ENCODE data around the gene SREBF1. TPM values are rescaled to one million over a fixed set of nuclear protein-coding genes. Genes with fewer than 3 reads are reported as not detected.

SREBF1 gene
- total RNA-seq, 1 donor = 115 TPM

DNA sequence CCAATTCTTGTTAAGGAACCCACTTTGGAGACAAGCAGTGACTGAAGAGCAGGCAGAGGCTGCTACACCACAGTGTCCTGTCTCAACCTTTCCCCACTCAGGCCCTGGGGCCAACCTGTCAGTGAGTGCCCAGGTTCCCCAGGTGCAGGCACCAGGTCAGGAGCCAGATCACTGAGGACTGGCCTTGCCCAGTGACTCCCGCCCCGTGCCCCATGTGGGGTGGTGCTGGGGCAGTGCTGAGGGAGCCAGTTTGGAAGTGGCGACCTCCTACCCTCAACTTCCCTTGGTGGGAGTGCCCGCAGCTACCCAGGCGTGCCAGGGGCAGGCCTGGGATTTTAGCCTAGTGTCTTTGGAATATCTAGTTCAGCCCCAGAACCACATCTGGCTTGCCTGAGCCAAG, 29.3 kb downstream of the SREBF1 start:
- no peak for TF ChIP-seq CTCF (IDR thresholded peaks at IDR 0.05; ENCODE audit: extremely low read depth, low read depth, low read length)
- H3K36me3 ChIP-seq (ENCODE audit: insufficient read depth, low read length) = peaks cover 33% of the 10 kb centered on the region

DNA sequence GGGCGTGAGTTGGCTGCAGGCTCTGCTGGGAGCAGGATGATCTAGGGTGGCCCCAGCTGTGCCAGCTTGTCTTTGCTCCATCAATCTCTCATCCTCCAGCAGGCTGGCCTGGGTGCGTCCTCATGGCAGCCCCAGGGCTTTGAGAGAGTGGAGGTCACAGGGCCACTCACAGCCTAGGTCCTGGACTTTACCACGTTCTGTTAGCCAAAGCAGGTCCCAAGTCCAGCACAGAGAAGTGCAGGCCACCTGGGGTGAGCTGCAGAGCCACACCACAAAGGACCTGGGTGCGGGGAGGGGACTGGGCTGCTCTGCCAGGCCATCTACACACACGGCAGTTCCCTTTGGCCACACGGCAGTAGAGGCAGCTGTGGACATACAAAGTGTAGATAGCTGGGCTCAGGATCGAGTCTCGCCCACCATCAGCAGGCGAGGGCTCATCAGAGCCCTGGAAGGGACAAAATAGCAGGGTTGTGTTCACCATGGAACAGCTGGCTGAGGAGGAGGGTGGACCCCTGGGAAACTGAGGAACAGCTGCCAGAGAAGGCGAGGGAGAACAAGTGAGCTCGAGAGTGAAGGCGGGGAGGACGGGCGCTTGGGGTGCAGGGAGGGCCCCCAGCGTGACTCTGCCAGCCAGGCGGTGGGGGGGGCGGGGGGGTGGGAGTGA, 30.0 kb downstream of the SREBF1 start:
- Histone ChIP-seq H3K27ac (ENCODE audit: low read depth, low read length) (no peak overlapping the region), H4K20me1 (ENCODE audit: insufficient read depth, low read length) (peaks cover 10% of the 10 kb centered on the region), H3K36me3 (ENCODE audit: insufficient read depth, low read length) (peaks cover 27% of the 10 kb centered on the region), H2AFZ (ENCODE audit: low read length) (no peak overlapping the region), H3K79me2 (ENCODE audit: insufficient read depth, low read length) (no peaks in the 10 kb centered on the region), H3K4me3 (ENCODE audit: insufficient read depth, low read length) (no peak overlapping the region), H3K4me1 (ENCODE audit: insufficient read depth, low read length) (no peaks in the 10 kb centered on the region), H3K4me2 (ENCODE audit: insufficient read depth, low read length) (no peak overlapping the region), H3K27me3 (ENCODE audit: insufficient read depth, low read length) (no peaks in the 10 kb centered on the region), H3K9me3 (ENCODE audit: low read depth, low read length) (no peaks in the 10 kb centered on the region)
- DNase-seq (ENCODE audit: insufficient read length, low spot score, missing footprints) = no peak
- TF ChIP-seq CTCF (IDR thresholded peaks at IDR 0.05; ENCODE audit: extremely low read depth, low read depth, low read length) = no peak

More for the DNA sequence above, 29.3 kb downstream of the SREBF1 start:
- Histone ChIP-seq H4K20me1 (ENCODE audit: insufficient read depth, low read length) (peaks cover 14% of the 10 kb centered on the region), H3K9me3 (ENCODE audit: low read depth, low read length) (no peaks in the 10 kb centered on the region), H3K79me2 (ENCODE audit: insufficient read depth, low read length) (no peaks in the 10 kb centered on the region), H3K27me3 (ENCODE audit: insufficient read depth, low read length) (no peaks in the 10 kb centered on the region), H2AFZ (ENCODE audit: low read length) (no peak overlapping the region), H3K4me2 (ENCODE audit: insufficient read depth, low read length) (no peak overlapping the region), H3K4me1 (ENCODE audit: insufficient read depth, low read length) (no peaks in the 10 kb centered on the region), H3K27ac (ENCODE audit: low read depth, low read length) (no peak overlapping the region), H3K4me3 (ENCODE audit: insufficient read depth, low read length) (no peak overlapping the region)
- no peak for DNase-seq (ENCODE audit: insufficient read length, low spot score, missing footprints)

- Histone ChIP-seq H3K4me2 (ENCODE audit: insufficient read depth, low read length) (no peak overlapping the region), H3K4me3 (ENCODE audit: insufficient read depth, low read length) (no peak overlapping the region), H3K36me3 (ENCODE audit: insufficient read depth, low read length) (peaks cover 25% of the 10 kb centered on the region), H3K79me2 (ENCODE audit: insufficient read depth, low read length) (no peaks in the 10 kb centered on the region), H3K27ac (ENCODE audit: low read depth, low read length) (no peak overlapping the region), H3K27me3 (ENCODE audit: insufficient read depth, low read length) (no peaks in the 10 kb centered on the region), H4K20me1 (ENCODE audit: insufficient read depth, low read length) (peaks cover 10% of the 10 kb centered on the region), H3K9me3 (ENCODE audit: low read depth, low read length) (no peaks in the 10 kb centered on the region), H2AFZ (ENCODE audit: low read length) (no peak overlapping the region), H3K4me1 (ENCODE audit: insufficient read depth, low read length) (no peaks in the 10 kb centered on the region)
- DNase-seq (ENCODE audit: insufficient read length, low spot score, missing footprints) = peak; percentile 88
- TF ChIP-seq CTCF (IDR thresholded peaks at IDR 0.05; ENCODE audit: extremely low read depth, low read depth, low read length) = no peak
Observed at GRCh38 chr17:17806035-17806434, 30.8 kb downstream of the SREBF1 start.

GRCh38 chr17:17805575-17805974, 31.2 kb downstream of the SREBF1 start:
- Histone ChIP-seq H3K27me3 (ENCODE audit: insufficient read depth, low read length) (no peaks in the 10 kb centered on the region), H3K4me2 (ENCODE audit: insufficient read depth, low read length) (no peak overlapping the region), H4K20me1 (ENCODE audit: insufficient read depth, low read length) (peaks cover 12% of the 10 kb centered on the region), H3K36me3 (ENCODE audit: insufficient read depth, low read length) (peaks cover 22% of the 10 kb centered on the region), H3K79me2 (ENCODE audit: insufficient read depth, low read length) (no peaks in the 10 kb centered on the region), H2AFZ (ENCODE audit: low read length) (no peak overlapping the region), H3K4me3 (ENCODE audit: insufficient read depth, low read length) (no peak overlapping the region), H3K27ac (ENCODE audit: low read depth, low read length) (no peak overlapping the region), H3K9me3 (ENCODE audit: low read depth, low read length) (no peaks in the 10 kb centered on the region), H3K4me1 (ENCODE audit: insufficient read depth, low read length) (no peaks in the 10 kb centered on the region)
- TF ChIP-seq CTCF (IDR thresholded peaks at IDR 0.05; ENCODE audit: extremely low read depth, low read depth, low read length) = no peak
- peak; percentile 89 for DNase-seq (ENCODE audit: insufficient read length, low spot score, missing footprints)

Data from osteoblast (primary cell).